ENCODE measurements around the gene KDM4B. TPM values are rescaled to one million over a fixed set of nuclear protein-coding genes. Genes with fewer than 3 reads are reported as not detected.

KDM4B gene
- total RNA-seq, 2 experiments from 2014 or later, result 44.9 to 47.0 TPM

DNA sequence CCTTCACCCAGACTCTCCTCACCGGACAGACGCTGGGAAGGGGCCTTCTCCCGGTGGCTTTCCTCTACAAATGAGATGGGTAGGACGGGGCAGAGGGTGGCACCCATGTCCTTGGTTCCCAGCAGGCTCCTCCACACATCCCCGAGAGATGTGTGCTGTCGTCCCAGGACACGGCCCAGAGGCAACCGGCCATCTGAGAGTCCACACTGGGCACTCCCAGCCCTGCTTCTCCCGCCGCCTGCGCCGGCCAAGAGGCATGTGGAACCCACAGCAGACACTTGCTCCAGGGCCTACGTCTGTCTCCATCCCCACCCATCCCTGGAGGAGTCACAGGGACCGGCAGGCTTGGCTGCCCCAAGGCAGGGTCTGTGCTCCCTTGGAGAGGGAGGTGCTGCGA, 179.9 kb downstream of the KDM4B start:
- no peak for ATAC-seq
- no peaks in the 10 kb centered on the region for H3K27me3 Mint-ChIP-seq (ENCODE audit: low read depth)
- H3K4me3 Mint-ChIP-seq, result no peak overlapping the region
- ChIA-PET POLR2A (no interaction called here), CTCF (no interaction called here)
- H3K4me1 Mint-ChIP-seq (ENCODE audit: low read depth), result no peaks in the 10 kb centered on the region
- no peaks in the 10 kb centered on the region for H3K9me3 Mint-ChIP-seq (ENCODE audit: insufficient read depth)
- H3K36me3 Mint-ChIP-seq (ENCODE audit: low read depth), result peaks cover 23% of the 10 kb centered on the region
- no peak for DNase-seq
- H3K27ac Mint-ChIP-seq, result no peak overlapping the region

GRCh38 chr19:5149508-5149907, 180.6 kb downstream of the KDM4B start:
- DNase-seq (no peak), ATAC-seq (no peak)
- Mint-ChIP-seq H3K4me3 (no peak overlapping the region), H3K36me3 (ENCODE audit: low read depth) (peaks cover 24% of the 10 kb centered on the region), H3K4me1 (ENCODE audit: low read depth) (no peaks in the 10 kb centered on the region), H3K27ac (no peak overlapping the region), H3K27me3 (ENCODE audit: low read depth) (no peaks in the 10 kb centered on the region), H3K9me3 (ENCODE audit: insufficient read depth) (no peaks in the 10 kb centered on the region)
- ChIA-PET POLR2A (no interaction called here), CTCF (interaction anchor here (1.1 kb wide), 1 partner anchor 102 kb away, joined by 3 read pairs; no protein-coding TSS in a partner anchor)

DNA sequence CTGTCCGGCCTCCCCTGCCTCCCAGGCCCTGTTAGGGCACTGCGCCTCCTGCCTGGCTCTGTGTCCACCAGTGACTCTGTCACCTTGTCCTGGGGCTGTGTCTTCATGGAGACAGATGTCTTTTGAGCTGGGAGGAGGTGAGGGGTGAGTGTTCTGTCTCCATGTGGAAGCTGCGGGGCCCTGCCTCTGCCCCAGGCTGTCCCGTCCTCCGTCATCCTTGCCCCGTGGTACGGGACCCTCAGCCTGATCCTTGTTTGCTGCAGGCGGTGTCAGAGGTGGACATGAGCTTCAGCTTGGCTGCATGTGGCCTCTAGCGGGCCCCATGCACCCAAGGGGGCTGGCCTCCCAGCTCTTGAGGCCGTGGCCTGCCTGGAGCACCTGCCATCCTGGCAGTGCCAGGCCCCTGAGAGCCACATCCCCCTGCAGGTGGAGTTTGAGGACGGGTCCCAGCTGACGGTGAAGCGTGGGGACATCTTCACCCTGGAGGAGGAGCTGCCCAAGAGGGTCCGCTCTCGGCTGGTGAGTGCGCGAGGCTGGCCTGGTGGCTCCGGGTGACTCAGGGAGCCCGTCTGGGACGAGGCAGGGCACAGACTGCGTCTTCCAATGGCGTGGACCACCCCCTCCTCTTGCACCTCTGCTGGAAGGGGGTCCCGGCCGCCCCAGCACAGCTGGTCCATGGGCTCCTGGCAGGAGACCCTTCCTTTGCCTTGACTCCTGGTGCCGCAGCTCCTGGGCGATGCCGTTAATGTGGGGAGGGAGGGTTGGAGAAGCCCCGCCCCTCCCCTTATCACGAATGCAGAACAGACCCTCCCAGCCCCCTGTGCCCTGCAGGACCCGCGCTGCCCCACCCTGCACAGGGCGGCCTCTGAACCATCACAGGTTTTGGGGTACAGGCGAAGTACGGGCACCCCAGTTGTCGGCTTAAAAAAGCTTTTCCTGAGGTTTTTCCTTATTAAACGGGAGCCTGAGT, 181.3 kb downstream of the KDM4B start:
- DNase-seq (no peak), ATAC-seq (no peak)
- Mint-ChIP-seq H3K36me3 (ENCODE audit: low read depth) (peaks cover 22% of the 10 kb centered on the region), H3K9me3 (ENCODE audit: insufficient read depth) (no peaks in the 10 kb centered on the region), H3K4me3 (no peak overlapping the region), H3K27ac (no peak overlapping the region), H3K27me3 (ENCODE audit: low read depth) (no peaks in the 10 kb centered on the region), H3K4me1 (ENCODE audit: low read depth) (no peaks in the 10 kb centered on the region)
- ChIA-PET POLR2A (no interaction called here), CTCF (interaction anchor here (1.1 kb wide), 1 partner anchor 103 kb away, joined by 3 read pairs; no protein-coding TSS in a partner anchor)

- Mint-ChIP-seq H3K36me3 (ENCODE audit: low read depth) (peaks cover 16% of the 10 kb centered on the region), H3K27ac (no peak overlapping the region), H3K27me3 (ENCODE audit: low read depth) (no peaks in the 10 kb centered on the region), H3K4me1 (ENCODE audit: low read depth) (no peaks in the 10 kb centered on the region), H3K4me3 (no peak overlapping the region), H3K9me3 (ENCODE audit: insufficient read depth) (no peaks in the 10 kb centered on the region)
- DNase-seq, result no peak
- CTCF ChIA-PET, result no interaction called here
- ATAC-seq, result no peak
- POLR2A ChIA-PET, result no interaction called here
Measured at GRCh38 chr19:5150902-5151741, 182.2 kb downstream of the KDM4B start.

DNA sequence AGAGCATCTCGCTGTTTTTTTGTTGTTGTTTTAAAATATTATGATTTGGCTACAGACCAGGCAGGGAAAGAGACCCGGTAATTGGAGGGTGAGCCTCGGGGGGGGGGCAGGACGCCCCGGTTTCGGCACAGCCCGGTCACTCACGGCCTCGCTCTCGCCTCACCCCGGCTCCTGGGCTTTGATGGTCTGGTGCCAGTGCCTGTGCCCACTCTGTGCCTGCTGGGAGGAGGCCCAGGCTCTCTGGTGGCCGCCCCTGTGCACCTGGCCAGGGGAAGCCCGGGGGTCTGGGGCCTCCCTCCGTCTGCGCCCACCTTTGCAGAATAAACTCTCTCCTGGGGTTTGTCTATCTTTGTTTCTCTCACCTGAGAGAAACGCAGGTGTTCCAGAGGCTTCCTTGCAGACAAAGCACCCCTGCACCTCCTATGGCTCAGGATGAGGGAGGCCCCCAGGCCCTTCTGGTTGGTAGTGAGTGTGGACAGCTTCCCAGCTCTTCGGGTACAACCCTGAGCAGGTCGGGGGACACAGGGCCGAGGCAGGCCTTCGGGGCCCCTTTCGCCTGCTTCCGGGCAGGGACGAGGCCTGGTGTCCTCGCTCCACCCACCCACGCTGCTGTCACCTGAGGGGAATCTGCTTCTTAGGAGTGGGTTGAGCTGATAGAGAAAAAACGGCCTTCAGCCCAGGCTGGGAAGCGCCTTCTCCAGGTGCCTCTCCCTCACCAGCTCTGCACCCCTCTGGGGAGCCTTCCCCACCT, 183.3 kb downstream of the KDM4B start:
- Mint-ChIP-seq H3K27me3 (ENCODE audit: low read depth) (no peaks in the 10 kb centered on the region), H3K36me3 (ENCODE audit: low read depth) (peaks cover 8% of the 10 kb centered on the region), H3K4me1 (ENCODE audit: low read depth) (no peaks in the 10 kb centered on the region), H3K9me3 (ENCODE audit: insufficient read depth) (no peaks in the 10 kb centered on the region), H3K4me3 (no peak overlapping the region), H3K27ac (no peak overlapping the region)
- DNase-seq, result no peak
- ATAC-seq, result no peak
- CTCF ChIA-PET, result interaction anchor here (0.6 kb wide), 1 partner anchor 14 kb away, joined by 3 read pairs; no protein-coding TSS in a partner anchor
- POLR2A ChIA-PET, result no interaction called here

DNA sequence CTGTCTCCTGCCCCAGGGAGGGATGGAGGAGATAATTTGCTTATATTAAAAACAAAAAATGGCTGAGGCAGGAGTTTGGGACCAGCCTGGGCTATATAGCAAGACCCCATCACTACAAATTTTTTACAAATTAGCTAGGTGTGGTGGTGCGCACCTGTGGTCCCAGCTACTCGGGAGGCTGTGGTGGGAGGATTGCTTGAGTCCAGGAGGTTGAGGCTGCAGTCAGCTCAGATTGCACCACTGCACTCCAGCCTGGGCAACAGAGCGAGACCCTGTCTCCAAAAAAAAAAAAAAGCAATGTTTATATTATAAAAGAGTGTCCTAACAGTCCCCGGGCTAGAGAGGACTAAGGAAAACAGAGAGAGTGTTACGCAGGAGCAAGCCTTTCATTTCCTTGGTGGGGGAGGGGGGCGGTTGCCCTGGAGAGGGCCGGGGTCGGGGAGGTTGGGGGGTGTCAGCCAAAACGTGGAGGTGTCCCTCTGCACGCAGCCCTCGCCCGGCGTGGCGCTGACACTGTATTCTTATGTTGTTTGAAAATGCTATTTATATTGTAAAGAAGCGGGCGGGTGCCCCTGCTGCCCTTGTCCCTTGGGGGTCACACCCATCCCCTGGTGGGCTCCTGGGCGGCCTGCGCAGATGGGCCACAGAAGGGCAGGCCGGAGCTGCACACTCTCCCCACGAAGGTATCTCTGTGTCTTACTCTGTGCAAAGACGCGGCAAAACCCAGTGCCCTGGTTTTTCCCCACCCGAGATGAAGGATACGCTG, 184.0 kb downstream of the KDM4B start:
- no peaks in the 10 kb centered on the region for H3K9me3 Mint-ChIP-seq (ENCODE audit: insufficient read depth)
- CTCF ChIA-PET, result interaction anchor here (1.7 kb wide), 1 partner anchor 106 kb away, joined by 4 read pairs; no protein-coding TSS in a partner anchor
- POLR2A ChIA-PET, result no interaction called here
- H3K36me3 Mint-ChIP-seq (ENCODE audit: low read depth), result peaks cover 7% of the 10 kb centered on the region
- H3K4me3 Mint-ChIP-seq, result no peak overlapping the region
- no peaks in the 10 kb centered on the region for H3K27me3 Mint-ChIP-seq (ENCODE audit: low read depth)
- no peak overlapping the region for H3K27ac Mint-ChIP-seq
- no peak for ATAC-seq
- H3K4me1 Mint-ChIP-seq (ENCODE audit: low read depth), result no peaks in the 10 kb centered on the region
- DNase-seq, result no peak

- Mint-ChIP-seq H3K4me1 (ENCODE audit: low read depth) (no peaks in the 10 kb centered on the region), H3K4me3 (no peak overlapping the region), H3K36me3 (ENCODE audit: low read depth) (peaks cover 7% of the 10 kb centered on the region), H3K27ac (no peak overlapping the region), H3K9me3 (ENCODE audit: insufficient read depth) (no peaks in the 10 kb centered on the region), H3K27me3 (ENCODE audit: low read depth) (no peaks in the 10 kb centered on the region)
- CTCF ChIA-PET, result interaction anchor here (0.9 to 1.7 kb wide), 4 partner anchors 49 to 107 kb away, joined by 3 to 6 read pairs (median 4); no protein-coding TSS in a partner anchor
- DNase-seq (no peak), ATAC-seq (peak; percentile 14)
- POLR2A ChIA-PET, result no interaction called here
Measured at GRCh38 chr19:5153601-5154128, 184.8 kb downstream of the KDM4B start.

DNA sequence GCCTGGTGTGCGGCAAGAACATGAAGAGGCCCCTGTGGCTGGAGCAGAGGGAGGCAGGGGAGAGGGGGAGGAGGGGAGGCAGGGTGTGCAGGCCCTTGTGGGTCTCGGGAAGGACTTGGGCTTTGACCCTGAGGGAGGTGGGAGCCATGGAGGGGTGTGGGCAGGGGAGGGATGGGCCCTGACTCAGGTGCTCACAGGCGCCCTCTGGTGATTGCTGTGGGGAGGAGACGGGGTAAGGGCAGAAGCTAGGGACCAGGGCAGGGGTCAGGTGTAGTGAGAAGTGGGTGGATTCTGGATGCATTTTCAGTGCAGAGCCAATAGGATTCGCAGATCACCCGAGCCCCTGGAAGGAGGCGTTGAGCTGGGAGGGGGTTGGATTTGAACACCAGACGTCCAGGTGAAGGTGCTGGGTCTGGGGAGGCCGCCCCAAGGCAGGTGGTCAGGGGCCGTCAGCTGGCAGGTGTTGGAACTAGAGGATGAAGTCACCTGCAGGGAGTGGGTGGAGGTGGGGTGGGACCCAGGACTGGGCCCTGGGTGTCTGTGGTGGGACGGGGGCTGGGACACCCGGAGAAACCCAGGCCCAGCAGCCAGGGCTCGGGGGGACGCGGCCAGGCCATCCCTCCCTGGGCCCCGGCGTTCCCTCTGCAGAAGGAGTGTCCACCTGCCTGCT, 185.4 kb downstream of the KDM4B start:
- no peaks in the 10 kb centered on the region for H3K27me3 Mint-ChIP-seq (ENCODE audit: low read depth)
- peak; percentile 62 for DNase-seq
- peaks cover 7% of the 10 kb centered on the region for H3K36me3 Mint-ChIP-seq (ENCODE audit: low read depth)
- POLR2A ChIA-PET, result no interaction called here
- no peak overlapping the region for H3K27ac Mint-ChIP-seq
- ATAC-seq, result peak; percentile 68
- no peaks in the 10 kb centered on the region for H3K4me1 Mint-ChIP-seq (ENCODE audit: low read depth)
- H3K4me3 Mint-ChIP-seq, result no peak overlapping the region
- CTCF ChIA-PET, result interaction anchor here (0.7 to 1.7 kb wide), 5 partner anchors 49 to 107 kb away, joined by 3 to 6 read pairs (median 4); no protein-coding TSS in a partner anchor
- no peaks in the 10 kb centered on the region for H3K9me3 Mint-ChIP-seq (ENCODE audit: insufficient read depth)

GRCh38 chr19:5154799-5155426, 186.0 kb downstream of the KDM4B start:
- DNase-seq (no peak), ATAC-seq (no peak)
- ChIA-PET CTCF (interaction anchor here (0.7 to 1.7 kb wide), 6 partner anchors 13 to 108 kb away, joined by 3 to 6 read pairs (median 4); no protein-coding TSS in a partner anchor), POLR2A (no interaction called here)
- Mint-ChIP-seq H3K4me3 (no peak overlapping the region), H3K36me3 (ENCODE audit: low read depth) (peaks cover 7% of the 10 kb centered on the region), H3K27ac (no peak overlapping the region), H3K9me3 (ENCODE audit: insufficient read depth) (no peaks in the 10 kb centered on the region), H3K4me1 (ENCODE audit: low read depth) (no peaks in the 10 kb centered on the region), H3K27me3 (ENCODE audit: low read depth) (no peaks in the 10 kb centered on the region)

DNA sequence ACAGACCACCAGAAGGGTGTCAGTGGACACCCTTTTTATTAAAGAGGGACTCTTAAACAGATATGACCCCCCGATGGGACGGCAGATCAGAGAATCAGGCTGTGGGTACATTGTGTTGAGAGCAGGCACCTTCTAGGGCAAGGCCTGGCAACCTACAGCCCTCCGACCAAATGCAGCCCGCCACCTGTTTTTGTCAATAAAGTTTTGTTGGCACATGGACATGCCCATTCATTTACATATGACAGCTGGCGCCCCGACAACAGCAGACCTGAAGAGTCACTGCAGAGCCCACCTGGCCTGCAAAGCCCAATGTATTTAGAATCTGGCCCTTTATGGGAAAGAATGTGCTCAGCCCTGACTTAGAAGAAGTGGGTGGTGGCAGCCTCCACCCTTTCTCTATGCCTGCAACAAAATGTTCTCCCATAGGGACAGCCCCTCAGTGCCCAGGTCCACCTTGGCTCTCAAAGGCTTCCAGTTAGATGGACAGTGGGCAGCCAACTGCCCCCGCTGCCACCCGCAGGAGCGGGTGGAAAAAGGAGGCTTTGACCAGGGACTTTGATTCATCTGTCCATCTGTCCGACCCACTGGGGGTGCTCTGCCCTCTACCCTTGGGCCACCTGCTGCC, 186.8 kb downstream of the KDM4B start:
- no peak overlapping the region for H3K4me3 Mint-ChIP-seq
- no peaks in the 10 kb centered on the region for H3K9me3 Mint-ChIP-seq (ENCODE audit: insufficient read depth)
- no peaks in the 10 kb centered on the region for H3K4me1 Mint-ChIP-seq (ENCODE audit: low read depth)
- CTCF ChIA-PET, result interaction anchor here (0.9 kb wide), 1 partner anchor 12 kb away, joined by 3 read pairs; no protein-coding TSS in a partner anchor
- POLR2A ChIA-PET, result no interaction called here
- H3K27ac Mint-ChIP-seq, result no peak overlapping the region
- ATAC-seq, result no peak
- H3K27me3 Mint-ChIP-seq (ENCODE audit: low read depth), result peaks cover 4% of the 10 kb centered on the region
- no peak for DNase-seq
- peaks cover 7% of the 10 kb centered on the region for H3K36me3 Mint-ChIP-seq (ENCODE audit: low read depth)
